Measurements from ENCODE around the gene SERPINB1. TPM values are rescaled to one million over a fixed set of nuclear protein-coding genes. Genes with fewer than 3 reads are reported as not detected.

Gene SERPINB1
- total RNA-seq, 2 experiments from 2014 or later, result 55.1 to 57.1 TPM

- CTCF ChIA-PET, result interaction anchor here (0.9 to 10.2 kb wide), 43 partner anchors 11 to 216 kb away, joined by 3 to 267 read pairs (median 6); partner anchors contain the start of genes NQO2 and SERPINB9
- Mint-ChIP-seq H3K27me3 (ENCODE audit: low read depth) (no peaks in the 10 kb centered on the region), H3K9me3 (ENCODE audit: insufficient read depth) (no peaks in the 10 kb centered on the region), H3K27ac (peak overlapping the region; percentile 62), H3K36me3 (ENCODE audit: low read depth) (peaks cover 8% of the 10 kb centered on the region), H3K4me1 (ENCODE audit: low read depth) (peaks cover 57% of the 10 kb centered on the region), H3K4me3 (peak overlapping the region; percentile 55)
- DNase-seq (no peak), ATAC-seq (no peak)
- POLR2A ChIA-PET, result interaction anchor here (0.6 to 2.3 kb wide), 16 partner anchors 11 to 218 kb away, joined by 3 to 29 read pairs (median 4); no protein-coding TSS in a partner anchor
These were observed 4.2 kb upstream of the SERPINB1 start for GRCh38 chr6:2845880-2846208.

- H3K27ac Mint-ChIP-seq, result no peak overlapping the region
These were observed 2.3 kb upstream of the SERPINB1 start for GRCh38 chr6:2844008-2844407.

GRCh38 chr6:2843138-2843740, 1.6 kb upstream of the SERPINB1 start:
- H3K36me3 Mint-ChIP-seq (ENCODE audit: low read depth), result peaks cover 21% of the 10 kb centered on the region
- peaks cover 65% of the 10 kb centered on the region for H3K4me1 Mint-ChIP-seq (ENCODE audit: low read depth)
- CTCF ChIA-PET, result interaction anchor here (1.0 to 10.2 kb wide), 8 partner anchors 28 to 147 kb away, joined by 3 to 267 read pairs (median 12); no protein-coding TSS in a partner anchor
- no peaks in the 10 kb centered on the region for H3K9me3 Mint-ChIP-seq (ENCODE audit: insufficient read depth)
- DNase-seq (no peak), ATAC-seq (no peak)
- H3K4me3 Mint-ChIP-seq, result no peak overlapping the region
- H3K27ac Mint-ChIP-seq, result no peak overlapping the region
- no peaks in the 10 kb centered on the region for H3K27me3 Mint-ChIP-seq (ENCODE audit: low read depth)
- POLR2A ChIA-PET, result interaction anchor here (1.0 to 1.2 kb wide), 2 partner anchors 12 to 68 kb away, joined by 3 read pairs; no protein-coding TSS in a partner anchor

More at GRCh38 chr6:2844008-2844407, 2.3 kb upstream of the SERPINB1 start:
- Mint-ChIP-seq H3K4me1 (ENCODE audit: low read depth) (peaks cover 68% of the 10 kb centered on the region), H3K9me3 (ENCODE audit: insufficient read depth) (no peaks in the 10 kb centered on the region), H3K27me3 (ENCODE audit: low read depth) (no peaks in the 10 kb centered on the region), H3K36me3 (ENCODE audit: low read depth) (peaks cover 19% of the 10 kb centered on the region), H3K4me3 (no peak overlapping the region)
- ChIA-PET CTCF (interaction anchor here (1.0 to 10.2 kb wide), 6 partner anchors 27 to 146 kb away, joined by 3 to 267 read pairs (median 5); no protein-coding TSS in a partner anchor), POLR2A (interaction anchor here (1.0 to 1.2 kb wide), 2 partner anchors 11 to 67 kb away, joined by 3 read pairs; no protein-coding TSS in a partner anchor)
- ATAC-seq (no peak), DNase-seq (no peak)

- Mint-ChIP-seq H3K36me3 (ENCODE audit: low read depth) (peaks cover 30% of the 10 kb centered on the region), H3K27ac (peak overlapping the region; percentile 78), H3K4me3 (peak overlapping the region; percentile 78), H3K9me3 (ENCODE audit: insufficient read depth) (no peaks in the 10 kb centered on the region), H3K4me1 (ENCODE audit: low read depth) (peaks cover 61% of the 10 kb centered on the region), H3K27me3 (ENCODE audit: low read depth) (no peaks in the 10 kb centered on the region)
- CTCF ChIA-PET, result interaction anchor here (0.7 to 10.2 kb wide), 21 partner anchors 14 to 409 kb away, joined by 3 to 267 read pairs (median 5); partner anchors contain the start of genes MYLK4 and NQO2
- no peak for ATAC-seq
- POLR2A ChIA-PET, result interaction anchor here (0.6 to 3.4 kb wide), 21 partner anchors 9 to 1287 kb away, joined by 3 to 29 read pairs (median 5); partner anchors contain the start of gene WRNIP1
- no peak for DNase-seq
These were observed 483 bp upstream of the SERPINB1 start for GRCh38 chr6:2842139-2842552.

GRCh38 chr6:2840749-2841061, 958 bp downstream of the SERPINB1 start:
- no peak overlapping the region for H3K27ac Mint-ChIP-seq
- no peaks in the 10 kb centered on the region for H3K9me3 Mint-ChIP-seq (ENCODE audit: insufficient read depth)
- POLR2A ChIA-PET, result interaction anchor here (0.7 to 3.4 kb wide), 12 partner anchors 16 to 223 kb away, joined by 3 to 29 read pairs (median 6); no protein-coding TSS in a partner anchor
- H3K27me3 Mint-ChIP-seq (ENCODE audit: low read depth), result no peaks in the 10 kb centered on the region
- DNase-seq, result no peak
- no peak for ATAC-seq
- H3K4me3 Mint-ChIP-seq, result peak overlapping the region; percentile 78
- H3K4me1 Mint-ChIP-seq (ENCODE audit: low read depth), result peaks cover 54% of the 10 kb centered on the region
- CTCF ChIA-PET, result interaction anchor here (0.7 to 10.2 kb wide), 15 partner anchors 12 to 149 kb away, joined by 3 to 267 read pairs (median 7); partner anchors contain the start of gene MYLK4
- H3K36me3 Mint-ChIP-seq (ENCODE audit: low read depth), result peaks cover 42% of the 10 kb centered on the region

GRCh38 chr6:2839982-2840748, 1.5 kb downstream of the SERPINB1 start:
- Mint-ChIP-seq H3K27me3 (ENCODE audit: low read depth) (no peaks in the 10 kb centered on the region), H3K36me3 (ENCODE audit: low read depth) (peaks cover 48% of the 10 kb centered on the region), H3K9me3 (ENCODE audit: insufficient read depth) (no peaks in the 10 kb centered on the region), H3K4me3 (peak overlapping the region; percentile 78), H3K4me1 (ENCODE audit: low read depth) (peaks cover 54% of the 10 kb centered on the region), H3K27ac (peak overlapping the region; percentile 6)
- ChIA-PET CTCF (interaction anchor here (0.6 to 10.2 kb wide), 18 partner anchors 11 to 217 kb away, joined by 3 to 267 read pairs (median 6); no protein-coding TSS in a partner anchor), POLR2A (interaction anchor here (1.1 to 3.4 kb wide), 7 partner anchors 18 to 224 kb away, joined by 3 to 29 read pairs (median 7); no protein-coding TSS in a partner anchor)
- DNase-seq (no peak), ATAC-seq (no peak)

- H3K9me3 Mint-ChIP-seq (ENCODE audit: insufficient read depth), result no peaks in the 10 kb centered on the region
These were observed 2.3 kb downstream of the SERPINB1 start for GRCh38 chr6:2839195-2839981.

GRCh38 chr6:2838251-2838650, 3.4 kb downstream of the SERPINB1 start:
- no peak for ATAC-seq
- Mint-ChIP-seq H3K36me3 (ENCODE audit: low read depth) (peaks cover 67% of the 10 kb centered on the region), H3K9me3 (ENCODE audit: insufficient read depth) (no peaks in the 10 kb centered on the region), H3K4me3 (no peak overlapping the region), H3K4me1 (ENCODE audit: low read depth) (peaks cover 49% of the 10 kb centered on the region), H3K27me3 (ENCODE audit: low read depth) (no peaks in the 10 kb centered on the region), H3K27ac (no peak overlapping the region)
- POLR2A ChIA-PET, result no interaction called here
- no peak for DNase-seq
- CTCF ChIA-PET, result interaction anchor here (1.0 to 2.4 kb wide), 5 partner anchors 47 to 150 kb away, joined by 3 to 7 read pairs (median 5); no protein-coding TSS in a partner anchor

More at GRCh38 chr6:2839195-2839981, 2.3 kb downstream of the SERPINB1 start:
- ChIA-PET CTCF (interaction anchor here (0.6 to 10.2 kb wide), 14 partner anchors 11 to 218 kb away, joined by 3 to 267 read pairs (median 5); no protein-coding TSS in a partner anchor), POLR2A (interaction anchor here (1.1 to 3.4 kb wide), 2 partner anchors 19 to 149 kb away, joined by 3 to 29 read pairs; no protein-coding TSS in a partner anchor)
- DNase-seq, result no peak
- Mint-ChIP-seq H3K27me3 (ENCODE audit: low read depth) (no peaks in the 10 kb centered on the region), H3K27ac (no peak overlapping the region), H3K4me3 (peak overlapping the region; percentile 78), H3K4me1 (ENCODE audit: low read depth) (peaks cover 57% of the 10 kb centered on the region), H3K36me3 (ENCODE audit: low read depth) (peaks cover 56% of the 10 kb centered on the region)
- ATAC-seq, result no peak

GRCh38 chr6:2834262-2834661, 7.4 kb downstream of the SERPINB1 start:
- no peak overlapping the region for H3K4me3 Mint-ChIP-seq
- no peaks in the 10 kb centered on the region for H3K27me3 Mint-ChIP-seq (ENCODE audit: low read depth)
- DNase-seq (no peak), ATAC-seq (no peak)
- H3K4me1 Mint-ChIP-seq (ENCODE audit: low read depth), result peaks cover 17% of the 10 kb centered on the region
- POLR2A ChIA-PET, result no interaction called here
- no peaks in the 10 kb centered on the region for H3K9me3 Mint-ChIP-seq (ENCODE audit: insufficient read depth)
- no peak overlapping the region for H3K27ac Mint-ChIP-seq
- CTCF ChIA-PET, result interaction anchor here (1.0 to 3.6 kb wide), 4 partner anchors 12 to 118 kb away, joined by 3 to 18 read pairs (median 5); no protein-coding TSS in a partner anchor
- peaks cover 84% of the 10 kb centered on the region for H3K36me3 Mint-ChIP-seq (ENCODE audit: low read depth)

- Mint-ChIP-seq H3K36me3 (ENCODE audit: low read depth) (peaks cover 62% of the 10 kb centered on the region), H3K27ac (no peak overlapping the region)
These were observed 10.3 kb downstream of the SERPINB1 start for GRCh38 chr6:2831392-2831791.

GRCh38 chr6:2830183-2830582, 11.5 kb downstream of the SERPINB1 start:
- POLR2A ChIA-PET, result no interaction called here
- no peak for DNase-seq
- CTCF ChIA-PET, result interaction anchor here (0.7 kb wide), 1 partner anchor 92 kb away, joined by 3 read pairs; no protein-coding TSS in a partner anchor

More at GRCh38 chr6:2831392-2831791, 10.3 kb downstream of the SERPINB1 start:
- POLR2A ChIA-PET, result no interaction called here
- DNase-seq (no peak), ATAC-seq (no peak)
- no peak overlapping the region for H3K4me3 Mint-ChIP-seq
- H3K9me3 Mint-ChIP-seq (ENCODE audit: insufficient read depth), result no peaks in the 10 kb centered on the region
- peaks cover 5% of the 10 kb centered on the region for H3K4me1 Mint-ChIP-seq (ENCODE audit: low read depth)
- CTCF ChIA-PET, result no interaction called here
- no peaks in the 10 kb centered on the region for H3K27me3 Mint-ChIP-seq (ENCODE audit: low read depth)

More at GRCh38 chr6:2830183-2830582, 11.5 kb downstream of the SERPINB1 start:
- no peak overlapping the region for H3K4me3 Mint-ChIP-seq
- no peak overlapping the region for H3K27ac Mint-ChIP-seq
- no peaks in the 10 kb centered on the region for H3K9me3 Mint-ChIP-seq (ENCODE audit: insufficient read depth)
- H3K36me3 Mint-ChIP-seq (ENCODE audit: low read depth), result peaks cover 50% of the 10 kb centered on the region
- peaks cover 2% of the 10 kb centered on the region for H3K4me1 Mint-ChIP-seq (ENCODE audit: low read depth)
- no peaks in the 10 kb centered on the region for H3K27me3 Mint-ChIP-seq (ENCODE audit: low read depth)
- ATAC-seq, result no peak
